ENCODE results near the gene FER1L5. TPM values are rescaled to one million over a fixed set of nuclear protein-coding genes. Genes with fewer than 3 reads are reported as not detected.

FER1L5 gene
- total RNA-seq, 1 experiment from 2014 or later: 0.09 TPM

DNA sequence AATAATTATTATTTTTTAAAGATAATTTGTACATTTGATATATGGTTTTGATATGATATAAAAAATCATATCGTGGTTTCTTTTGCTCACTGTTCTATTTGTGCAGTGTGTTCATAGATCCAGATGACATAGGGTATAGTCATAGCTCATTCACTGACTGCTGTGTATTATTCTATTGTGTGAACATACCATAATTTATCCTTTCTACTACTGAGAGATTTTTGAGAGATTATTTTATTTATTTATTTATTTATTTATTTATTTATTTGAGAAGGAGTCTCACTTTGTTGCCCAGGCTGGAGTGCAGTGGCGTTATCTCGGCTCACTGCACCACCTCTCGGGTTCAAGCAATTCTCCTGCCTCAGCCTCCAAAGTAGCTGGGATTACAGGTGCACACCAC, 39.0 kb downstream of the FER1L5 start:
- no peak overlapping the region for H3K27ac ChIP-seq
- no peak overlapping the region for H3K4me2 ChIP-seq
- CTCF ChIA-PET: no interaction called here
- H2AFZ ChIP-seq: no peak overlapping the region
- no peaks in the 10 kb centered on the region for H3K9me2 ChIP-seq (ENCODE audit: insufficient read depth)
- intact Hi-C loops (cut with micrococcal nuclease; ENCODE audit: unreplicated experiment): no loop called here
- H3K4me3 ChIP-seq: no peak overlapping the region
- no peaks in the 10 kb centered on the region for H3K36me3 ChIP-seq (ENCODE audit: low read depth)
- DNase-seq: no peak
- no peak for TF ChIP-seq EZH2 (IDR thresholded peaks at IDR 0.05; ENCODE audit: low read depth)
- TF ChIP-seq, protein P1, sequence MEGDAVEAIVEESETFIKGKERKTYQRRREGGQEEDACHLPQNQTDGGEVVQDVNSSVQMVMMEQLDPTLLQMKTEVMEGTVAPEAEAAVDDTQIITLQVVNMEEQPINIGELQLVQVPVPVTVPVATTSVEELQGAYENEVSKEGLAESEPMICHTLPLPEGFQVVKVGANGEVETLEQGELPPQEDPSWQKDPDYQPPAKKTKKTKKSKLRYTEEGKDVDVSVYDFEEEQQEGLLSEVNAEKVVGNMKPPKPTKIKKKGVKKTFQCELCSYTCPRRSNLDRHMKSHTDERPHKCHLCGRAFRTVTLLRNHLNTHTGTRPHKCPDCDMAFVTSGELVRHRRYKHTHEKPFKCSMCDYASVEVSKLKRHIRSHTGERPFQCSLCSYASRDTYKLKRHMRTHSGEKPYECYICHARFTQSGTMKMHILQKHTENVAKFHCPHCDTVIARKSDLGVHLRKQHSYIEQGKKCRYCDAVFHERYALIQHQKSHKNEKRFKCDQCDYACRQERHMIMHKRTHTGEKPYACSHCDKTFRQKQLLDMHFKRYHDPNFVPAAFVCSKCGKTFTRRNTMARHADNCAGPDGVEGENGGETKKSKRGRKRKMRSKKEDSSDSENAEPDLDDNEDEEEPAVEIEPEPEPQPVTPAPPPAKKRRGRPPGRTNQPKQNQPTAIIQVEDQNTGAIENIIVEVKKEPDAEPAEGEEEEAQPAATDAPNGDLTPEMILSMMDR (conservative IDR thresholded peaks at IDR 0.05): no peak
- no peaks in the 10 kb centered on the region for H4K20me1 ChIP-seq (ENCODE audit: insufficient read depth)
- H3K4me1 ChIP-seq (replicated peaks; ENCODE audit: insufficient read depth): no peaks in the 10 kb centered on the region
- no peaks in the 10 kb centered on the region for H3K27me3 ChIP-seq (ENCODE audit: insufficient read depth, low read depth)
- no peaks in the 10 kb centered on the region for H3K79me2 ChIP-seq (ENCODE audit: low read depth)
- BruUV-seq (replicated peaks): no TSS peak
- POLR2A ChIA-PET (ENCODE audit: unreplicated experiment): no interaction called here
- no peaks in the 10 kb centered on the region for H3K9me3 ChIP-seq (ENCODE audit: insufficient read depth, low read depth)
- H3F3A ChIP-seq (ENCODE audit: insufficient read depth, low read depth): no peaks in the 10 kb centered on the region; the same call in 1 of the 2 replicates

DNA sequence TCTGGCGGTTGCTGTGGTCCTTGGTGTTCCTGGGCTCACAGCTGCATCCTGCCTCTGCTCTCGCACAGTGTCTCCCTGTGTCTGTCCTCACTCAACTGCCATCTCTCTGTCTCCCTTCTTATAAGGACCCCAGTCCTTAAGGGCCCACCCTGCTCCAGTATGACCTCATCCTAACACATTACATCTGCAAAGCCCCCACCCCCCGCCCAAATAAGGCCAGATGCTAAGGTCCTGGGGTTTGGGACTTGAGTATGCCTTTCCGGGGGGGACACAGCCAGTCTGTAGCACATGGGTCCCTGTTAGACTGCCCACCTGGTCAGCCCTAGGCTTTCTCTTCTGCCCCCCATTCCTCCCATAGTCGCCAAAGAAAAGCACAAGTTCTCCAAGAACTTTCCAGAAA, 40.7 kb downstream of the FER1L5 start:
- TF ChIP-seq EZH2 (IDR thresholded peaks at IDR 0.05; ENCODE audit: low read depth): no peak
- TF ChIP-seq, protein P1 (conservative IDR thresholded peaks at IDR 0.05): no peak
- intact Hi-C loops (cut with micrococcal nuclease; ENCODE audit: unreplicated experiment): no loop called here
- Histone ChIP-seq H3K27ac (no peak overlapping the region), H3K9me2 (ENCODE audit: insufficient read depth) (no peaks in the 10 kb centered on the region), H2AFZ (no peak overlapping the region), H3F3A (ENCODE audit: insufficient read depth, low read depth) (no peaks in the 10 kb centered on the region; the same call in 1 of the 2 replicates), H3K79me2 (ENCODE audit: low read depth) (no peaks in the 10 kb centered on the region), H3K27me3 (ENCODE audit: insufficient read depth, low read depth) (no peaks in the 10 kb centered on the region), H3K4me1 (replicated peaks; ENCODE audit: insufficient read depth) (no peaks in the 10 kb centered on the region), H3K4me3 (no peak overlapping the region), H3K36me3 (ENCODE audit: low read depth) (no peaks in the 10 kb centered on the region), H3K4me2 (no peak overlapping the region), H4K20me1 (ENCODE audit: insufficient read depth) (no peaks in the 10 kb centered on the region), H3K9me3 (ENCODE audit: insufficient read depth, low read depth) (no peaks in the 10 kb centered on the region)
- ChIA-PET CTCF (no interaction called here), POLR2A (ENCODE audit: unreplicated experiment) (no interaction called here)
- no peak for DNase-seq
- BruUV-seq (replicated peaks): no TSS peak

DNA sequence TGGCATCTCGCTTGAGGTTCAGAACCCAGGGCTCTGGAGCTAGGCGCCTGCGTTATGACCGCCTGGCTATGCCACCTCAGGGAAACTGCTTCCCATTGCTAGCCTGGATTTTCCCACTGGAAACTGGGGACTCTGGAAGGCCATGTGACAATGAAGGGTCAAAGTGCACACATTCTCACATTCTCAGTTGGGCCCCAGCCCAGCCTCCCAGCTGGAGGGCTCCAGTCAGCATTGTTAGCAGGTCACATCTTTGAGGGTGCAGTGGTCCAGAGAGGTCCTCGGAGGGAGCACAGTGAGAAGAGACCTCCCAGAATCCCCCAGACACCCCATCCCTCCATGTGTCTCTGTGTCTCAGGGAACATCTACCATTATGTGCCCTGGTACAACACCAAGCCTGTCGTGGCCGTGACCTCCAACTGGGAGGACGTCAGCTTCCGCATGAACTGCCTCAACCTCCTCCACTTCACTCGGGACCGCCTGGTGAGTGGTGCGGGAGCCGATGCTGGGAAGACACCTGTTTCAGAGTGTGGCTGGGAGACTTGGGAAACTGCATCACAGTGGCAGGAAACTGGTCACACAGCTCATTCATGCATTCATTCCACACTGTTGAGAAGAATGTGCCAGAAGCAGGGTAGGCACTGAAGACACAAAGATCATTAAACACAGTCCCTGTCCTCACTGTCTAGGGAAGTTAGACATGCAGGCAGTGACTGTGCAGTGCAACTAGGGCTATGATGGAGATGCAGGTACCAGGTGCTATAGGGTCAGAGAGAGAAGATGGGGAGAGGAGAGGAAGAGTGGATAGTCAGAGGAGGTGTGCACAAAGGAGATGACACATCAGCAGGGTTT, 41.6 kb downstream of the FER1L5 start:
- H2AFZ ChIP-seq: no peak overlapping the region
- no peaks in the 10 kb centered on the region for H3K27me3 ChIP-seq (ENCODE audit: insufficient read depth, low read depth)
- no peak overlapping the region for H3K4me3 ChIP-seq
- no peak overlapping the region for H3K4me2 ChIP-seq
- POLR2A ChIA-PET (ENCODE audit: unreplicated experiment): no interaction called here
- intact Hi-C loops (cut with micrococcal nuclease; ENCODE audit: unreplicated experiment): no loop called here
- H3K79me2 ChIP-seq (ENCODE audit: low read depth): no peaks in the 10 kb centered on the region
- H3K36me3 ChIP-seq (ENCODE audit: low read depth): no peaks in the 10 kb centered on the region
- CTCF ChIA-PET: no interaction called here
- H3K27ac ChIP-seq: no peak overlapping the region
- TF ChIP-seq, protein P1 (conservative IDR thresholded peaks at IDR 0.05): no peak
- H3K9me2 ChIP-seq (ENCODE audit: insufficient read depth): no peaks in the 10 kb centered on the region
- BruUV-seq (replicated peaks): no TSS peak
- DNase-seq: no peak
- H3K9me3 ChIP-seq (ENCODE audit: insufficient read depth, low read depth): no peaks in the 10 kb centered on the region
- H3K4me1 ChIP-seq (replicated peaks; ENCODE audit: insufficient read depth): no peaks in the 10 kb centered on the region
- H4K20me1 ChIP-seq (ENCODE audit: insufficient read depth): no peaks in the 10 kb centered on the region
- H3F3A ChIP-seq (ENCODE audit: insufficient read depth, low read depth): no peaks in the 10 kb centered on the region; the same call in 1 of the 2 replicates

Measured in PC-9 (cell line).